ENCODE results near the gene TEN1. TPM values are rescaled to one million over a fixed set of nuclear protein-coding genes. Genes with fewer than 3 reads are reported as not detected.

Gene TEN1
- total and polyA plus RNA-seq, 2 of the 13 experiments (the other 11 are each of a cell fraction or from before 2014, with no cell fraction given) = 18.0 to 21.3 TPM

DNA sequence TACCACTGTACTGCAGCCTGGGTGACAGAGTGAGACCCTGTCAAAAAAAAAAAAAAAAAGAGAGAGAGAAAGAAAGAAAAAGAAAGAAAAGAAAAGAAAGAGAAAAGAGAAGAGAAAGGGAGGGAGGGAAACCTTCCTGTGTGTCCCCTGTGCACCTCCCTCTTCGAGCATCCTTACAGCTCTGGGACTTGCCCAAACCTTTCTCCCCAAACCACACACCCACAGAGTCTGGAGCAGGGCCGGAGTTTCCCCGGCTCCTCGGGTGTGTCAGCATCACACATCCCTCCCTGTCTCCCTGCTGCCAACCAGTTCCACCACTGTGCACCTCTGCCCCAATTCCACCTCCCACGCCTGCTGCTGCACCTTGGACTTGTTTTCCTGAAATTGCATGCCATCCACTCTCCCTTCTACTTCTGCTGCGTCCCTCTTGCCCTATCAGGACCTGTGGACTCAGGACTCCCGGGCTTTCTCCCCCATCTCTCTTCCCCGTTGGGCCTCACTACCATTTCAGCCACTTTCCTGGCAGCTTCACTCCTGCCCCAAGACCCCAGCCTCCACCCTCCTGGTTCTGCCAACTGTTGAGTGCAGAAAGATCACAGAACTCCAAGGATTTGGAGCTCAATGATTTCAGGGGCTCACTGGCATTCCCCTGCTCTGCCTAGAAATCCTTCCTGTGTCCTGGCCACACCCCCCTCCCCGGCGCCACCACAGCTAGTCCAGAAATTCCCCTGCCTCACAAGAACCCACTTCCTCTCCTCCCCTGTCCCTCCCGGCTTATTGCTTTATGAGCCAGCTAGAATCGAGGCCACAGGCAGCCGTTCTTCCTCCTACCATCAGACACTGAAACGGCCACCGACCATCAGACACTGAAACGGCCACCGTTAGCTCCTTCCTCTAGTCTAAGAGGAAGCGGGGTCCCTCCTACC lies 17.9 kb downstream of the TEN1 start (continued):
- TF ChIP-seq ZNF670 (CRISPR knock-in tag; IDR thresholded peaks at IDR 0.05; ENCODE audit: borderline replicate concordance) = peak; percentile 72; the same call in 1 of the 2 replicates
- TF ChIP-seq, protein P1, sequence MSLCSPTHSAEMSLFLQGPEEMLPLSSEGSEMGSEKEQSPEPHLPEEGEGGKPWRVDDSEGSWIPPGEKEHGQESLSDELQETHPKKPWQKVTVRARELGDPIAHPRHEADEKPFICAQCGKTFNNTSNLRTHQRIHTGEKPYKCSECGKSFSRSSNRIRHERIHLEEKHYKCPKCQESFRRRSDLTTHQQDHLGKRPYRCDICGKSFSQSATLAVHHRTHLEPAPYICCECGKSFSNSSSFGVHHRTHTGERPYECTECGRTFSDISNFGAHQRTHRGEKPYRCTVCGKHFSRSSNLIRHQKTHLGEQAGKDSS (CRISPR knock-in tag; IDR thresholded peaks at IDR 0.05; ENCODE audit: borderline replicate concordance, low read depth) = peak; percentile 69; the same call in 1 of the 2 replicates
- TF ChIP-seq, protein P2, sequence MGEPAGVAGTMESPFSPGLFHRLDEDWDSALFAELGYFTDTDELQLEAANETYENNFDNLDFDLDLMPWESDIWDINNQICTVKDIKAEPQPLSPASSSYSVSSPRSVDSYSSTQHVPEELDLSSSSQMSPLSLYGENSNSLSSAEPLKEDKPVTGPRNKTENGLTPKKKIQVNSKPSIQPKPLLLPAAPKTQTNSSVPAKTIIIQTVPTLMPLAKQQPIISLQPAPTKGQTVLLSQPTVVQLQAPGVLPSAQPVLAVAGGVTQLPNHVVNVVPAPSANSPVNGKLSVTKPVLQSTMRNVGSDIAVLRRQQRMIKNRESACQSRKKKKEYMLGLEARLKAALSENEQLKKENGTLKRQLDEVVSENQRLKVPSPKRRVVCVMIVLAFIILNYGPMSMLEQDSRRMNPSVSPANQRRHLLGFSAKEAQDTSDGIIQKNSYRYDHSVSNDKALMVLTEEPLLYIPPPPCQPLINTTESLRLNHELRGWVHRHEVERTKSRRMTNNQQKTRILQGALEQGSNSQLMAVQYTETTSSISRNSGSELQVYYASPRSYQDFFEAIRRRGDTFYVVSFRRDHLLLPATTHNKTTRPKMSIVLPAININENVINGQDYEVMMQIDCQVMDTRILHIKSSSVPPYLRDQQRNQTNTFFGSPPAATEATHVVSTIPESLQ (CRISPR knock-in tag; conservative IDR thresholded peaks at IDR 0.05) = 0 out of 2 replicates have a peak, but pooled peaks have one; percentile 61
- peak; percentile 97 for TF ChIP-seq MED1 (CRISPR knock-in tag; IDR thresholded peaks at IDR 0.05)
- TF ChIP-seq SYNCRIP (IDR thresholded peaks at IDR 0.05; ENCODE audit: insufficient read depth, low read depth, low read length) = no peak
- TF ChIP-seq RFX3 (CRISPR knock-in tag; IDR thresholded peaks at IDR 0.05) = no peak
- TF ChIP-seq, protein P3, sequence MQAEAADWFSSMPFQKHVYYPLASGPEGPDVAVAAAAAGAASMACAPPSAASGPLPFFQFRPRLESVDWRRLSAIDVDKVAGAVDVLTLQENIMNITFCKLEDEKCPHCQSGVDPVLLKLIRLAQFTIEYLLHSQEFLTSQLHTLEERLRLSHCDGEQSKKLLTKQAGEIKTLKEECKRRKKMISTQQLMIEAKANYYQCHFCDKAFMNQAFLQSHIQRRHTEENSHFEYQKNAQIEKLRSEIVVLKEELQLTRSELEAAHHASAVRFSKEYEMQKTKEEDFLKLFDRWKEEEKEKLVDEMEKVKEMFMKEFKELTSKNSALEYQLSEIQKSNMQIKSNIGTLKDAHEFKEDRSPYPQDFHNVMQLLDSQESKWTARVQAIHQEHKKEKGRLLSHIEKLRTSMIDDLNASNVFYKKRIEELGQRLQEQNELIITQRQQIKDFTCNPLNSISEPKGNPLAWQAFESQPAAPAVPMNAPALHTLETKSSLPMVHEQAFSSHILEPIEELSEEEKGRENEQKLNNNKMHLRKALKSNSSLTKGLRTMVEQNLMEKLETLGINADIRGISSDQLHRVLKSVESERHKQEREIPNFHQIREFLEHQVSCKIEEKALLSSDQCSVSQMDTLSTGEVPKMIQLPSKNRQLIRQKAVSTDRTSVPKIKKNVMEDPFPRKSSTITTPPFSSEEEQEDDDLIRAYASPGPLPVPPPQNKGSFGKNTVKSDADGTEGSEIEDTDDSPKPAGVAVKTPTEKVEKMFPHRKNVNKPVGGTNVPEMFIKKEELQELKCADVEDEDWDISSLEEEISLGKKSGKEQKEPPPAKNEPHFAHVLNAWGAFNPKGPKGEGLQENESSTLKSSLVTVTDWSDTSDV (CRISPR knock-in tag; IDR thresholded peaks at IDR 0.05) = no peak
- TF ChIP-seq KDM1A (CRISPR knock-in tag; IDR thresholded peaks at IDR 0.05) = peak; percentile 50; the same call in 1 of the 2 replicates
- TF ChIP-seq ZNF567 (CRISPR knock-in tag; IDR thresholded peaks at IDR 0.05; ENCODE audit: borderline replicate concordance) = no peak
- peak; percentile 65 for TF ChIP-seq PHF21A (CRISPR knock-in tag; IDR thresholded peaks at IDR 0.05)
- TF ChIP-seq ZFP37 (CRISPR knock-in tag; IDR thresholded peaks at IDR 0.05; ENCODE audit: borderline replicate concordance) = peak; percentile 90; the same call in 1 of the 2 replicates
- peak; percentile 72; the same call in 1 of the 2 replicates for TF ChIP-seq ZSCAN29 (CRISPR knock-in tag; conservative IDR thresholded peaks at IDR 0.05)
- no peak for TF ChIP-seq HMG20B (CRISPR knock-in tag; conservative IDR thresholded peaks at IDR 0.05)
- TF ChIP-seq HNRNPLL (IDR thresholded peaks at IDR 0.05; ENCODE audit: low read depth, low read length, poor library complexity, severe bottlenecking) = no peak
- TF ChIP-seq MXI1 (IDR thresholded peaks at IDR 0.05; ENCODE audit: borderline replicate concordance, low read depth, low read length) = peak; percentile 91; the same call in 1 of the 3 replicates
- no peak for TF ChIP-seq ARNT (IDR thresholded peaks at IDR 0.05)
- TF ChIP-seq JUN (CRISPR knock-in tag; IDR thresholded peaks at IDR 0.05) = 0 out of 2 replicates have a peak, but pooled peaks have one; percentile 59
- no peak for TF ChIP-seq RBM39 (IDR thresholded peaks at IDR 0.05; ENCODE audit: low read depth, low read length, poor library complexity, severe bottlenecking)
- TF ChIP-seq NCOA1 (CRISPR knock-in tag; IDR thresholded peaks at IDR 0.05) = no peak
- TF ChIP-seq, protein P4, sequence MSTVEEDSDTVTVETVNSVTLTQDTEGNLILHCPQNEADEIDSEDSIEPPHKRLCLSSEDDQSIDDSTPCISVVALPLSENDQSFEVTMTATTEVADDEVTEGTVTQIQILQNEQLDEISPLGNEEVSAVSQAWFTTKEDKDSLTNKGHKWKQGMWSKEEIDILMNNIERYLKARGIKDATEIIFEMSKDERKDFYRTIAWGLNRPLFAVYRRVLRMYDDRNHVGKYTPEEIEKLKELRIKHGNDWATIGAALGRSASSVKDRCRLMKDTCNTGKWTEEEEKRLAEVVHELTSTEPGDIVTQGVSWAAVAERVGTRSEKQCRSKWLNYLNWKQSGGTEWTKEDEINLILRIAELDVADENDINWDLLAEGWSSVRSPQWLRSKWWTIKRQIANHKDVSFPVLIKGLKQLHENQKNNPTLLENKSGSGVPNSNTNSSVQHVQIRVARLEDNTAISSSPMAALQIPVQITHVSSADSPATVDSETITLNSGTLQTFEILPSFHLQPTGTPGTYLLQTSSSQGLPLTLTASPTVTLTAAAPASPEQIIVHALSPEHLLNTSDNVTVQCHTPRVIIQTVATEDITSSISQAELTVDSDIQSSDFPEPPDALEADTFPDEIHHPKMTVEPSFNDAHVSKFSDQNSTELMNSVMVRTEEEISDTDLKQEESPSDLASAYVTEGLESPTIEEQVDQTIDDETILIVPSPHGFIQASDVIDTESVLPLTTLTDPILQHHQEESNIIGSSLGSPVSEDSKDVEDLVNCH (CRISPR knock-in tag; IDR thresholded peaks at IDR 0.05) = no peak
- TF ChIP-seq KMT2B (CRISPR knock-in tag; IDR thresholded peaks at IDR 0.05) = no peak; the same call in 1 of the 2 replicates

Data from HepG2 (cell line).